VCaP (cell line): Measurements from ENCODE around the gene RNF152.
A peak's percentile ranks its signal among the peaks of the same experiment; 100 is the strongest.

Experiments
- H3K27ac ChIP-seq: fragments of 450-650 bp; 2 replicates; pipeline ENCODE4 v1.5.1; 2017
- TF ChIP-seq, protein P1 (sequence below): fragments of 450-650 bp; conservative IDR thresholded peaks from 2 replicates; pipeline ENCODE4 v1.5.1; 2017; ENCODE audit warnings: mild to moderate bottlenecking, moderate library complexity

Gene RNF152

DNA sequence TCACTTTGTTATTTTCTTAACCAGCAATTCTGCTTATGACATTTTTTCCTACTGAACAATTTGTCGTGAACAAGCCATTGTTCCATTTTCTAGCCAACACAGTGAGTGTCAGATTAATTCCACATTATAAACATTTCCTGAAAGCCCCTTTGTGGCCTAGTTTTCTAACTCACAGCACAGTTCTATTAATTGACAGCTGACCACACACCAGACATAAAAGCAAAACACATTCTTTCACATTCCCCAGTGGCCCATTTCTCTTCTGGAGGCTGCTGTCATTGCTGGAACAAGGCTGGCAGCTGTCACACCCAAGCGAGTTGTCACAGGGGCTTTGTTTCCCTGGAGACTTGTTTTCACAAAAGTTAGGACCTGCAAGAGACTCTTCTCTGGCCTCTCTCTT lies 50.7 kb downstream of the RNF152 start:
- no peak overlapping the region for H3K27ac ChIP-seq
- TF ChIP-seq, protein P1, sequence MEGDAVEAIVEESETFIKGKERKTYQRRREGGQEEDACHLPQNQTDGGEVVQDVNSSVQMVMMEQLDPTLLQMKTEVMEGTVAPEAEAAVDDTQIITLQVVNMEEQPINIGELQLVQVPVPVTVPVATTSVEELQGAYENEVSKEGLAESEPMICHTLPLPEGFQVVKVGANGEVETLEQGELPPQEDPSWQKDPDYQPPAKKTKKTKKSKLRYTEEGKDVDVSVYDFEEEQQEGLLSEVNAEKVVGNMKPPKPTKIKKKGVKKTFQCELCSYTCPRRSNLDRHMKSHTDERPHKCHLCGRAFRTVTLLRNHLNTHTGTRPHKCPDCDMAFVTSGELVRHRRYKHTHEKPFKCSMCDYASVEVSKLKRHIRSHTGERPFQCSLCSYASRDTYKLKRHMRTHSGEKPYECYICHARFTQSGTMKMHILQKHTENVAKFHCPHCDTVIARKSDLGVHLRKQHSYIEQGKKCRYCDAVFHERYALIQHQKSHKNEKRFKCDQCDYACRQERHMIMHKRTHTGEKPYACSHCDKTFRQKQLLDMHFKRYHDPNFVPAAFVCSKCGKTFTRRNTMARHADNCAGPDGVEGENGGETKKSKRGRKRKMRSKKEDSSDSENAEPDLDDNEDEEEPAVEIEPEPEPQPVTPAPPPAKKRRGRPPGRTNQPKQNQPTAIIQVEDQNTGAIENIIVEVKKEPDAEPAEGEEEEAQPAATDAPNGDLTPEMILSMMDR = no peak

DNA sequence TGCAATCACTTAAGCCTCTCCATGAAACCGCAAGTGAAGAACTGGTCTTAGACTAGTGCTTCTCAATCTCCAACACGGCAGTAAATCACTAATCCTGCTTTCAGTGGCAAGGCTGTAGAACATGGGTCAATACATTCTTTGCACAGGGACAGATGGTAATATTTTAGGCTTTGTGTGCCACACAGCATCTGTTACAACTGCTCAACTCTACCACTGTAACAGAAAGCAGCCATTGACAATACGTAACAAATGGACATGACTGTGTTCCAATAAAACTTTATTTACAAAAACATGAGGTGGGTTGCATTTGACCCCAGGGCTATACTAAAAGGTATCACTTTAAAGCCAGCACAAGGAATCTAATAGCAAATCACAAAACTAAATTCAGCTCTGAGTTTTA lies 51.1 kb downstream of the RNF152 start:
- no peak overlapping the region for H3K27ac ChIP-seq
- TF ChIP-seq, protein P1 = no peak

DNA sequence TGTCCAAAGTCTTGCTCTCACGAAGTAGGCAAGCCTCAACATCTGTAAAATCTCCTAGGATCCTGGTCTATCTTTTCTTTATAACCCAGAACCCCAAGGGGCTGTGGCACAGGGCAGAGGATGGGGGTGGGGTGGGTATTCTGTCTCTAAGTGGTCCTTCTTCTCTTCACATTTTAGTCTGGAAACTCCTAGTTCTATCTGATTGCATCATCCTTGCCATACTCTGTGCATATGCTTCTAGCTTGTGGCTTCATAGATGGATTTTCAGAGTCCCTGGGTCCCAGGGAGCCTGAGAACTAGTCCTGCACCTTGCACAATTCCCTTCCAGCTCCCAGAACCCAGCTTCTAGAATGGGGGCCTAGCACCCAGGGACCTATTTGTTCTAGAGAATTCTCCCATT lies 52.5 kb downstream of the RNF152 start:
- H3K27ac ChIP-seq = no peak overlapping the region

DNA sequence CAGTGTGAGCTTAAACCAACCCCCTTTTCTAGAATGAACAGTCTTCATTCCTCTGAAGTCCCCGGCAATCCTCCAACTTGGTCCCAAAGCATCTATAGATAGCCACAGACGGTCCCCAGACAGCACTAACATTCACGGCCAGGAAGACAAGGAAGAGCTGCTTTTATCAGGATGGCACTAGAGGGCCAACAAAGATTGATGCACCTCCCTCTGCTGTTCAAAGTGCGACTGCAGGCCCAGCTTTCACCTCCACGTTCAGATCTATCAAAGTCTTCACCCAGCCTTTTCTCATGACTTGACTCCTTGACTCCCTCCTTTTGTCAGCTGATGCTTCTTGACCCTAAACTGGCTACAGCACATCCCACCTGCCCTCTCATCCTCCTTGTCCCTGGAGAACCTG lies 54.3 kb downstream of the RNF152 start:
- H3K27ac ChIP-seq = no peak overlapping the region
- TF ChIP-seq, protein P1 = no peak

More for the DNA sequence above, 52.5 kb downstream of the RNF152 start:
- TF ChIP-seq, protein P1 = no peak

DNA sequence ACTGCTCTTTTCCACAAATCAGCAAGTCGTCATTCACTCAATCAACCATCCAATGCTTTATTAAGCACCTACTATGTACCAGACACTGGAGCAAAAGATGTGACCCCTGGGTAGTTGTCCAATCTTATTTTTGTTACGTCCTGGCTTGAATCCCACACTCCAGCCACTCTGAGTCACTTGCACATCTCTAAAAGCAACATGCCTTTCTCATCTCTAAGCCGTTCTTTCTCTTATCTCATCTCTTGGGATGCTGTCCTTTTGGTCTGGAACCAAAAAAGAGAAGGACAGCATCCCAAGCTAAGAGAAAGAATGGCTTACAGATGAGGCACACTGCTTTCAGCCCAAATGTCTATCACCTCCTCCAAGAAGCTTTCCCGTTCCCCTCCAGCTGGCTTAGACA lies 58.8 kb downstream of the RNF152 start:
- H3K27ac ChIP-seq = peak overlapping the region; percentile 23; the same call in 1 of the 2 replicates
- TF ChIP-seq, protein P1 = no peak

DNA sequence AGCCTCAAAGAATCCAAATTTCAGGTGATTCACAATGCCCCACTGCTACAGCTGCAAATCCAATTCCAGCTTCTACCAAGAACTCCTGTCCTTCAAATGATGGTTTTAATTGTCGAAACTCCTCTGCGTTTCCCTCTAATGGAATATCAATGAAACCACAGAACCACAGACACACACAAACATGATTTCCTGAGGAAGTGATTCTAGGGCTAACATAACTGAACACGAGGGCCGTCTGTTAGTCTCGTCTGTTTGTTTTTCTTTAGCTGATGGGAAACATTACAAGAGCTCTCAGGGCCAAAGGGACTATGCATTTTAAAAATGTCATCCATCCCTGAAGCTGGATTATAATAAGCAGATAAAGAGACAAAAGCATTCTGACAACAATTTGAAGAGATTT lies 59.4 kb downstream of the RNF152 start:
- TF ChIP-seq, protein P1 = no peak
- peak overlapping the region; percentile 23; the same call in 1 of the 2 replicates for H3K27ac ChIP-seq

DNA sequence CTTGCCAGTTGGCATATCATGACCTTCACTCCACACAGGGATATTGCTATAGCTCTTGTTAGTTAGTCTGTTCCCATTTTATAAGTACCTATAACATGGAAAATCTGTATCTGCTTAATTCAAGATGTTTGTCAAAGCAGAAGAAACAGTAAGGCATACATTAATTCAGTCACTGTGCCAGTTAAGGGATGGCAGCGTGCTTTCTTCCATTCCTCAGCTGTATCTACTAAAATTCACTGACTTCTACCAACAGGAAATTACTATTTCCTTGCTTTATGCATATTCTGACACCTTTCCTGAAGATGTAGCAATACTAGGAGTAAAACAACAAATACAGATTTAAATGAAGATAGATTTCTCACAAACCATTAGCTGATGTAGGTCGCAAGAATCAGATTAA lies 59.9 kb downstream of the RNF152 start:
- peak overlapping the region; percentile 23; the same call in 1 of the 2 replicates for H3K27ac ChIP-seq
- TF ChIP-seq, protein P1 = no peak
